Fibroblast of pulmonary artery (primary cell): ENCODE measurements around the gene HCFC2.
A peak's percentile ranks its signal among the peaks of the same experiment; 100 is the strongest.

ENCODE experiments used
- DNase-seq: peaks from one replicate; pipeline ENCODE4 v3.0.0-alpha.2; 2010; ENCODE audit warnings: low read depth
- H3K4me3 ChIP-seq: replicated peaks from 2 replicates; pipeline ENCODE4 v1.5.1; 2011; ENCODE audit warnings: low read depth, mild to moderate bottlenecking, control low read depth, low read length, moderate library complexity
- TF ChIP-seq, protein P1 (sequence below): IDR thresholded peaks from 2 replicates; pipeline ENCODE4 v1.5.1; 2011; ENCODE audit warnings: mild to moderate bottlenecking, control low read depth, low read length, inconsistent platforms; ENCODE audit errors: missing control alignments

Gene HCFC2

DNA sequence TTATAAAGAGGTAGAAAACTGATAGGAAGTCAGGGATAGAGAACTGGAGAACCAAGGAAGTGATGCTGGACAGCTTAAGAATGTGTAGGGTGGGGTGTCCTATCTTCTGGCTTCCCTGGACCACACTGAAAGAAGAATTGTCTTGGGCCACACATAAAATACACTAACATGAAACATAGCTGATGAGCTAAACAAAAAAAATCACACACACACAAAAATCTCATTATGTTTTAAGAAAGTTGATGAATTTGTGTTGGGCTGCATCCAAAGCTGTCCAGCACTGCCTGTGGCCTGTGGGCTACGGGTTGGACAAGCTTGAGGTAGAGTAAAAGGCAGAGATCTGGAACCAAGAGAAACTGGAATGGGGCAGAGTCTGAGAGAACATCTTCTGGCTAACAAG, 21.8 kb upstream of the HCFC2 start:
- H3K4me3 ChIP-seq: no peak overlapping the region
- no peak for DNase-seq
- TF ChIP-seq, protein P1, sequence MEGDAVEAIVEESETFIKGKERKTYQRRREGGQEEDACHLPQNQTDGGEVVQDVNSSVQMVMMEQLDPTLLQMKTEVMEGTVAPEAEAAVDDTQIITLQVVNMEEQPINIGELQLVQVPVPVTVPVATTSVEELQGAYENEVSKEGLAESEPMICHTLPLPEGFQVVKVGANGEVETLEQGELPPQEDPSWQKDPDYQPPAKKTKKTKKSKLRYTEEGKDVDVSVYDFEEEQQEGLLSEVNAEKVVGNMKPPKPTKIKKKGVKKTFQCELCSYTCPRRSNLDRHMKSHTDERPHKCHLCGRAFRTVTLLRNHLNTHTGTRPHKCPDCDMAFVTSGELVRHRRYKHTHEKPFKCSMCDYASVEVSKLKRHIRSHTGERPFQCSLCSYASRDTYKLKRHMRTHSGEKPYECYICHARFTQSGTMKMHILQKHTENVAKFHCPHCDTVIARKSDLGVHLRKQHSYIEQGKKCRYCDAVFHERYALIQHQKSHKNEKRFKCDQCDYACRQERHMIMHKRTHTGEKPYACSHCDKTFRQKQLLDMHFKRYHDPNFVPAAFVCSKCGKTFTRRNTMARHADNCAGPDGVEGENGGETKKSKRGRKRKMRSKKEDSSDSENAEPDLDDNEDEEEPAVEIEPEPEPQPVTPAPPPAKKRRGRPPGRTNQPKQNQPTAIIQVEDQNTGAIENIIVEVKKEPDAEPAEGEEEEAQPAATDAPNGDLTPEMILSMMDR: no peak

DNA sequence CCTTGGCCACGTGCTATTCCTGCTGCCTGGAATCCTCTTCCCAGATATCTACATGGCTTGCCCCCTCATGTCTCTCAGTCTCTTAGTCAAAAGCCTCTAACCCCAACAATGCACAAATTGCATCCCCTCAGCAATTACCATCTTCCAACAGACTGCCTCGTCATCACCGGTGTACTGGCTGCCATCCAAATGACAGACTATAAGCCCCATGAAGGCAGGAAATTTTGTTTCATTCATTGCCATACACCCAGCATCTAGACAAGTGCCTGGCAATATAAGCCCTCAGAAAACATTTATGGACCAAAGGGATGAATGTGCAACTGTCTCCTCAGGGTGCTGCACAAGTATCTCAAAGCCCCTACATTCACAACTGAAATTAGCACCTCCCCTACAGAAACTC, 20.2 kb upstream of the HCFC2 start:
- H3K4me3 ChIP-seq: no peak overlapping the region
- TF ChIP-seq, protein P1: no peak
- DNase-seq: no peak

DNA sequence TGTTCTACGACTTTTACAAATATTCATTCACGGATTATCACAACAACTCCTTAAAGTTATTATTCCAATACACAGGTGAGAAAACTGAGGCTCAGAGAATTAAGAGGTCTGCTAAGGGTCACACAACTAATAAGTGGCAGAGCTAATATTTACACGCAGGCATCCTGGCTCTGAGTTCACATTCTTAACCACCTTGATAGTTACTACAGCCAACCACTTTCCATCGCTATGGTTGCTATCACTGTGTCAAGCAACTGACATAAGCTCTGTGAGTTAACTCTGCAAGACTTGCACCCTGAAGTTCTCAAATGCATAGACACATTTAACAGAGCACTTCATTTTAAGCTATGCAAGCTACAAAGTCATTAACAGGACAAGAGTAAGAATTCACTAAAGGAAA, 18.0 kb upstream of the HCFC2 start:
- no peak for DNase-seq
- TF ChIP-seq, protein P1: no peak
- H3K4me3 ChIP-seq: no peak overlapping the region

DNA sequence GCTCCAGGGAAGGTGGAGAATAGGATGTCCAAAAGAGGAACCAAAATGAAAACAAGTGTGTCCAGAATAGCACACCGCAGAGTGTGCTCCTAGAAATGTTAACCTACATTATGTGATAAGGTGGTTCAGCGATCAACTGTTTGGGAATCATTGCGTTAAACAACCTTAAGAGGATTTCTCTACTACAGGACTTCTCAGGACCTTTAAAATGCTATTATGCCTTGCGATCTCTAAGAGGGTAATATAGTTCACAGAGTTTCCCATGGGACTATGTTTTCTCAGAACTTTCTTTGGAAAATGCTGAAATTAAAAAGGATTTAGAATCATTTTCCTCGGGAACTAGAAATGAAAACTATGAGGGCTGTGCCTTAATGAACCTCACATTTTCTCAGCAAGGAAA, 16.2 kb upstream of the HCFC2 start:
- no peak for DNase-seq
- TF ChIP-seq, protein P1: no peak
- H3K4me3 ChIP-seq: no peak overlapping the region

DNA sequence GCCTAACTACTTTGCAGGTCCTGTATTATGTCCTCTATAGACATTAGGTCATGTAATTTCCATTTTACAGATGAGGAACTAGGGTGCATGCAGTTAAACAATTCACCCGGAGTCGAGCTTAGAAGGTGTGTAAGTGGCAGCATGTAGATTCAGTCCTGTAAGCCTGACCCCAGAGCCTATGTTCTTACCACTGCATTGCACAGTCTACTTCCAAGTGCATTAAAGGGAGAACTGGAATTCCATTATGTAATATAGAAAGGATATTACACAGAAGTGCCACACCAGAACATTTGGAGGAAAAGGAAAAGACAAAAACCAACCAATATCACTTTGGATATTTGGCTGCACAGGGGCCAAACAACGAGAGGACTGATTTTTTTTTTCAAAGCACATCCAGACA, 15.5 kb upstream of the HCFC2 start:
- H3K4me3 ChIP-seq: peak overlapping the region; percentile 67
- TF ChIP-seq, protein P1: no peak
- no peak for DNase-seq

DNA sequence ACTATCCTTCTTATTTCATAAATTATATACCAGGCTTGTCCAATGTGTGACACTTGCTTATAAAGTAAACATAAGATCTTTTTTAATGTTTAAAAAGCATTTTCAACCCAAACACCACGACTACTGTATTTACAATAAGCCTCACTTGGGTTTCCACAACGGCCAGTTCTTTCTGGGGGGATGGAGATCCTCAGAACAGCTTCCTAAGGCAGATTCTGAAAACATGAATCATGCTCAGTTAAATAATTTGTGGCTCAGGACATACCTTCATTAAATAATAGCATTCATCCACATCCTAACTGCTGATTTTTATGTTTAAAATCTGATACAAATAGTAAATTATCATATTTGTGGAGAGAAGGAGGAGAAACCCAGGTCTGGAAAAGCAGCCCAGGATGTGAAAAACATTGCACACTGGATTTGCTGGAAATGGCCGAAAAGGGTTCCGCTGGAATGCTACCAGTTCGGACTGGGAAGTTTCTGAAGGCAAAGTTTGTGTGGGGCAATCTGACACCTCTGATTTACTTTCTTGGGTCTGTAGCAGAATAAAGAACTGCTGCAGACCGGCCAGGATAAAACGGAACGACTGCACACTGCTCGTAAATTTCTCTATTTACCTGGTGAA, 14.9 kb upstream of the HCFC2 start:
- DNase-seq: peak; percentile 47
- TF ChIP-seq, protein P1: no peak
- H3K4me3 ChIP-seq: peak overlapping the region; percentile 67

DNA sequence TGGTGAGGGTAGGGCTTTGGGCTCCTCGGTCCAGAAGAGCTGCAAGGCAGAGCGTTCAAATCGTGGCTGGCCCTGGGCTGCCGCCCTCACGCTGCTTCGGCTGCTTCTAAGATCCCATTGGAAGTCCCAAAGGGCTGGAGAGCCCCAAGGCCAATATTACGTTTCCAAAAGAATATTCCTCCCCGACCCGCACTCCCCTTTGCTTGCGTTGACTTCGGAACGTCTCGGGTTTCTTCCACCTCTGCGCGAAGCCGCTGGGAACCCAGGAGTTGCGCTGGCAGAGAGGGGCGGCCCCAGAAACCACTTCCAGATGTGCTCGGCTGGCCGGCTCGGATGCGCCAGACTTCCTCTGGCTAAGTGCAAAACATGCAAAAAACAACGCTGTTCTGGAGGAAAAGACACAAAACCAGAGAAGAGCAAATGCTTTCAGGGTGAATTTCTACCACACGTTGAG, 14.4 kb upstream of the HCFC2 start, which contains the start of gene GLT8D2:
Gene GLT8D2 (minus strand): TSS at position 285 of the 454 bp plus-strand sequence. CDS start 30,539 bp downstream, outside the sequence.
- peak within 1 kb of the TSS; percentile 67 for H3K4me3 ChIP-seq
- DNase-seq: peak; percentile 73
- TF ChIP-seq, protein P1: no peak
